B cell (primary cell): Measurements from ENCODE around the gene CTIF. TPM values are rescaled to one million over a fixed set of nuclear protein-coding genes. Genes with fewer than 3 reads are reported as not detected.

Experiments used
- ATAC-seq: fragments of 200-7000 bp; cut with Tn5 transposase; one replicate; pipeline ENCODE4 v1.10.0; 2021; ENCODE audit warnings: low read depth, mild to moderate bottlenecking, moderate number of reproducible peaks, moderate library complexity
- CTCF ChIA-PET: fragments of 350-600 bp; sonication (Branson Sonifier 250); formaldehyde crosslinking; loops from one replicate; lab custom pipeline; 2021; ENCODE audit warnings: antibody characterized with exemption, inconsistent platforms; lab: Charles Lee
- POLR2A ChIA-PET: fragments of 350-600 bp; sonication (Branson Sonifier 250); formaldehyde crosslinking; loops from one replicate; lab custom pipeline; 2021; ENCODE audit warnings: antibody characterized with exemption; lab: Charles Lee
- DNase-seq: peaks from one replicate; pipeline ENCODE4 v3.0.0; 2013
- H2AFZ ChIP-seq: 2 replicates; pipeline ENCODE4 v1.6.1; 2012; ENCODE audit warnings: mild to moderate bottlenecking, low read depth, low read length; ENCODE audit not compliant: insufficient read depth, poor library complexity, severe bottlenecking
- H3K27ac ChIP-seq, 2 donors: 1 replicate in 1 of 2; 2 replicates in 1 of 2; pipeline ENCODE4 v1.5.1; 2012 to 2013; ENCODE audit warnings: low read length in 2 of 2, mild to moderate bottlenecking in 2 of 2, moderate library complexity in 1 of 2
- H3K27me3 ChIP-seq, 4 experiments: fragments of 200-600 bp in 1 of 4; sonication (generic) in 1 of 4; replicated peaks in 1 of 4; 1 replicate in 2 of 4; 2 replicates in 2 of 4; pipeline versions ENCODE4 v1.6.1 to v1.7.0; 2013 to 2016; ENCODE audit warnings: low read length in 3 of 4, mild to moderate bottlenecking in 2 of 4, mixed read lengths in 1 of 4, moderate library complexity in 1 of 4; ENCODE audit not compliant: insufficient read depth in 4 of 4, control insufficient read depth in 3 of 4; ENCODE audit errors: control extremely low read depth in 1 of 4
- H3K36me3 ChIP-seq, 2 experiments: replicated peaks in 1 of 2; 1 replicate in 1 of 2; 2 replicates in 1 of 2; pipeline versions ENCODE4 v1.6.1 to v1.7.1; 2013; ENCODE audit warnings: low read length in 1 of 2; ENCODE audit not compliant: insufficient read depth in 2 of 2, control insufficient read depth in 1 of 2; ENCODE audit errors: control extremely low read depth in 1 of 2, extremely low read depth in 1 of 2
- H3K4me1 ChIP-seq, 2 donors: fragments of 200-600 bp in 1 of 2; sonication (generic) in 1 of 2; 1 replicate in 1 of 2; 2 replicates in 1 of 2; pipeline versions ENCODE4 v1.5.1 to v1.6.1; 2013 to 2017; ENCODE audit warnings: low read length in 2 of 2; ENCODE audit not compliant: control insufficient read depth in 2 of 2, insufficient read depth in 2 of 2
- H3K4me2 ChIP-seq: replicated peaks from 2 replicates; pipeline ENCODE3; 2012; ENCODE audit warnings: mild to moderate bottlenecking, low read depth, low read length; ENCODE audit not compliant: poor library complexity, severe bottlenecking
- H3K4me3 ChIP-seq, 5 experiments: fragments of 200-600 bp in 1 of 5; sonication (generic) in 1 of 5; 1 replicate in 3 of 5; 2 replicates in 2 of 5; pipeline versions ENCODE4 v1.5.1 to v1.7.0; 2011 to 2016; ENCODE audit warnings: low read length in 4 of 5, mild to moderate bottlenecking in 4 of 5, low read depth in 2 of 5, control low read depth in 1 of 5, moderate library complexity in 1 of 5; ENCODE audit not compliant: insufficient read depth in 1 of 5; ENCODE audit errors: control extremely low read depth in 1 of 5, extremely low read depth in 1 of 5
- H3K79me2 ChIP-seq: fragments of 200-600 bp; sonication (generic); one replicate; pipeline ENCODE4 v1.6.0; 2016; ENCODE audit warnings: low read length; ENCODE audit not compliant: control insufficient read depth, insufficient read depth
- H3K9ac ChIP-seq: fragments of 200-600 bp; sonication (generic); 2 replicates; pipeline ENCODE4 v1.6.1; 2017; ENCODE audit warnings: mild to moderate bottlenecking, low read length, moderate library complexity
- H3K9me3 ChIP-seq, 3 donors: one replicate each; pipeline versions ENCODE4 v1.6.1 to v1.7.1; 2013; ENCODE audit warnings: low read length in 2 of 3; ENCODE audit not compliant: control insufficient read depth in 2 of 3, insufficient read depth in 1 of 3; ENCODE audit errors: control extremely low read depth in 1 of 3
- H4K20me1 ChIP-seq: 2 replicates; pipeline ENCODE4 v1.6.0; 2012; ENCODE audit warnings: mild to moderate bottlenecking, low read length; ENCODE audit not compliant: insufficient read depth, control insufficient read depth, poor library complexity, severe bottlenecking
- H3K27ac Mint-ChIP-seq: one replicate; pipeline ENCODE4 v1.8.0; 2021; ENCODE audit warnings: mixed read lengths
- H3K27me3 Mint-ChIP-seq: one replicate; pipeline ENCODE4 v1.8.0; 2021; ENCODE audit warnings: mixed read lengths
- H3K4me1 Mint-ChIP-seq: one replicate; pipeline ENCODE4 v1.8.0; 2021; ENCODE audit warnings: mixed read lengths
- H3K4me3 Mint-ChIP-seq: one replicate; pipeline ENCODE4 v1.8.0; 2021; ENCODE audit warnings: mixed read lengths
- H3K9me3 Mint-ChIP-seq: one replicate; pipeline ENCODE4 v1.8.0; 2022; ENCODE audit warnings: mixed read lengths; ENCODE audit not compliant: insufficient read depth
- EZH2 ChIP-seq: IDR thresholded peaks from 2 replicates; pipeline ENCODE4 v1.6.1; 2012; ENCODE audit warnings: borderline replicate concordance, low read depth, mild to moderate bottlenecking, moderate library complexity, low read length; ENCODE audit not compliant: insufficient read depth, poor library complexity, severe bottlenecking
- WGBS: methylation state at CpG from one replicate; pipeline ENCODE4 v1.1.5; 2013; ENCODE audit warnings: missing lambda C conversion rate; ENCODE audit not compliant: insufficient coverage; 5-methylcytosine and 5-hydroxymethylcytosine counted together
- intact Hi-C: fragments of 100-400 bp; cut with micrococcal nuclease; formaldehyde crosslinking; loops from one replicate; pipeline ENCODE4 v1.10.0; 2022
- polyA plus RNA-seq: library from polyadenylated mRNA; depleted of rRNA; stranded (reverse); fragments of >200 nt; gene quantifications from 2 replicates; pipeline ENCODE4 v1.2.3, GENCODE V29; 2012
- total RNA-seq, 2 donors: library from RNA; stranded (reverse); fragments of 120-200 nt in 1 of 2; gene quantifications; 1 replicate in 1 of 2; 2 replicates in 1 of 2; pipeline versions ENCODE4 v1.2.3 to v1.2.4, GENCODE V29; 2013 to 2022
- TF ChIP-seq, protein P1 (sequence below): fragments of 200-600 bp; IDR thresholded peaks from one replicate; pipeline ENCODE4 v1.8.0; 2022; ENCODE audit warnings: antibody characterized with exemption, mild to moderate bottlenecking

The CTIF gene
- total and polyA plus RNA-seq, 2 donors (not counting 1 experiment from before 2014, with no cell fraction given) = 3.6 to 16.2 TPM

GRCh38 chr18:48847807-48848486 lies 309.1 kb downstream of the CTIF start:
- WGBS = 91% methylated on average over 11 of the region's 11 CpGs
- no peaks in the 10 kb centered on the region for H3K79me2 ChIP-seq
- ChIA-PET CTCF (no interaction called here), POLR2A (no interaction called here)
- no peak overlapping the region for H2AFZ ChIP-seq
- peaks cover 8 to 18% of the 10 kb centered on the region in 2 donors for H3K4me1 ChIP-seq
- Mint-ChIP-seq H3K4me1 (peaks cover 15% of the 10 kb centered on the region), H3K4me3 (no peak overlapping the region), H3K27ac (no peak overlapping the region), H3K9me3 (no peaks in the 10 kb centered on the region), H3K27me3 (no peaks in the 10 kb centered on the region)
- no peaks in the 10 kb centered on the region for H3K27me3 ChIP-seq
- no peaks in the 10 kb centered on the region for H3K36me3 ChIP-seq
- no peak for ATAC-seq
- no peak for TF ChIP-seq EZH2
- TF ChIP-seq, protein P1, sequence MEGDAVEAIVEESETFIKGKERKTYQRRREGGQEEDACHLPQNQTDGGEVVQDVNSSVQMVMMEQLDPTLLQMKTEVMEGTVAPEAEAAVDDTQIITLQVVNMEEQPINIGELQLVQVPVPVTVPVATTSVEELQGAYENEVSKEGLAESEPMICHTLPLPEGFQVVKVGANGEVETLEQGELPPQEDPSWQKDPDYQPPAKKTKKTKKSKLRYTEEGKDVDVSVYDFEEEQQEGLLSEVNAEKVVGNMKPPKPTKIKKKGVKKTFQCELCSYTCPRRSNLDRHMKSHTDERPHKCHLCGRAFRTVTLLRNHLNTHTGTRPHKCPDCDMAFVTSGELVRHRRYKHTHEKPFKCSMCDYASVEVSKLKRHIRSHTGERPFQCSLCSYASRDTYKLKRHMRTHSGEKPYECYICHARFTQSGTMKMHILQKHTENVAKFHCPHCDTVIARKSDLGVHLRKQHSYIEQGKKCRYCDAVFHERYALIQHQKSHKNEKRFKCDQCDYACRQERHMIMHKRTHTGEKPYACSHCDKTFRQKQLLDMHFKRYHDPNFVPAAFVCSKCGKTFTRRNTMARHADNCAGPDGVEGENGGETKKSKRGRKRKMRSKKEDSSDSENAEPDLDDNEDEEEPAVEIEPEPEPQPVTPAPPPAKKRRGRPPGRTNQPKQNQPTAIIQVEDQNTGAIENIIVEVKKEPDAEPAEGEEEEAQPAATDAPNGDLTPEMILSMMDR = no peak
- H3K9ac ChIP-seq = no peak overlapping the region
- H4K20me1 ChIP-seq = no peaks in the 10 kb centered on the region
- no peak overlapping the region for H3K4me2 ChIP-seq
- no peak for DNase-seq
- intact Hi-C loops = no loop called here
- no peaks in the 10 kb centered on the region for H3K9me3 ChIP-seq
- H3K27ac ChIP-seq = no peak overlapping the region
- no peak overlapping the region for H3K4me3 ChIP-seq

GRCh38 chr18:48848641-48849143 lies 309.9 kb downstream of the CTIF start:
- Histone ChIP-seq H3K4me1 (peaks cover under 1 to 10% of the 10 kb centered on the region in 2 donors), H3K9me3 (no peaks in the 10 kb centered on the region), H3K27me3 (no peaks in the 10 kb centered on the region), H3K27ac (no peak overlapping the region), H4K20me1 (no peaks in the 10 kb centered on the region), H3K36me3 (no peaks in the 10 kb centered on the region), H2AFZ (no peak overlapping the region), H3K79me2 (no peaks in the 10 kb centered on the region), H3K4me3 (no peak overlapping the region), H3K4me2 (no peak overlapping the region), H3K9ac (no peak overlapping the region)
- intact Hi-C loops = no loop called here
- POLR2A ChIA-PET = no interaction called here
- H3K9me3 Mint-ChIP-seq = no peaks in the 10 kb centered on the region
- WGBS = 95% methylated on average over 13 of the region's 13 CpGs
- H3K4me3 Mint-ChIP-seq = no peak overlapping the region
- TF ChIP-seq EZH2 = no peak
- TF ChIP-seq, protein P1 = no peak
- H3K4me1 Mint-ChIP-seq = peaks cover 7% of the 10 kb centered on the region
- CTCF ChIA-PET = no interaction called here
- H3K27ac Mint-ChIP-seq = no peak overlapping the region
- H3K27me3 Mint-ChIP-seq = no peaks in the 10 kb centered on the region
- DNase-seq (no peak), ATAC-seq (no peak)
